ENCODE data around the gene TBC1D23.

- TF ChIP-seq EP300 (IDR thresholded peaks at IDR 0.05) (no peak), CTCF (IDR thresholded peaks at IDR 0.05) (no peak), POLR2A (IDR thresholded peaks at IDR 0.05; ENCODE audit: low read depth) (no peak), POLR2AphosphoS5 (IDR thresholded peaks at IDR 0.05) (no peak)
Observed at GRCh38 chr3:100214574-100214964, 46.2 kb upstream of the TBC1D23 start.

Data from esophagus muscularis mucosa (tissue), 4 donors.